Osteocyte (in vitro differentiated cells): Measurements from ENCODE around the gene RAI14. TPM values are rescaled to one million over a fixed set of nuclear protein-coding genes. Genes with fewer than 3 reads are reported as not detected.

Experiments used
- DNase-seq: peaks from one replicate; pipeline ENCODE4 v3.0.0; 2021; ENCODE audit warnings: mixed read lengths; ENCODE audit not compliant: unreplicated experiment; ENCODE audit errors: extremely low spot score
- H3K27ac Mint-ChIP-seq: one replicate; pipeline ENCODE4 v1.8.0; 2021; ENCODE audit warnings: mild to moderate bottlenecking, mixed read lengths; ENCODE audit not compliant: unreplicated experiment
- H3K27me3 Mint-ChIP-seq: one replicate; pipeline ENCODE4 v1.8.0; 2021; ENCODE audit warnings: mixed read lengths; ENCODE audit not compliant: unreplicated experiment
- H3K36me3 Mint-ChIP-seq: one replicate; pipeline ENCODE4 v1.8.0; 2021; ENCODE audit warnings: mixed read lengths; ENCODE audit not compliant: unreplicated experiment
- H3K4me1 Mint-ChIP-seq: one replicate; pipeline ENCODE4 v1.8.0; 2021; ENCODE audit warnings: mixed read lengths; ENCODE audit not compliant: unreplicated experiment
- H3K4me3 Mint-ChIP-seq: one replicate; pipeline ENCODE4 v1.8.0; 2021; ENCODE audit warnings: mild to moderate bottlenecking, moderate library complexity, mixed read lengths; ENCODE audit not compliant: unreplicated experiment
- H3K9me3 Mint-ChIP-seq: one replicate; pipeline ENCODE4 v1.8.0; 2021; ENCODE audit warnings: mixed read lengths; ENCODE audit not compliant: unreplicated experiment
- total RNA-seq: library from RNA; stranded (reverse); gene quantifications from 2 replicates; pipeline ENCODE4 v1.2.1, GENCODE V29; 2021
- TF ChIP-seq, protein P1 (sequence below): fragments of 200-600 bp; sonication (generic); IDR thresholded peaks from 2 replicates; pipeline ENCODE4 v1.5.0; 2021; ENCODE audit warnings: antibody characterized with exemption, mild to moderate bottlenecking, moderate library complexity

The RAI14 gene
- total RNA-seq, 1 donor from 2014 or later, result 130 TPM

DNA sequence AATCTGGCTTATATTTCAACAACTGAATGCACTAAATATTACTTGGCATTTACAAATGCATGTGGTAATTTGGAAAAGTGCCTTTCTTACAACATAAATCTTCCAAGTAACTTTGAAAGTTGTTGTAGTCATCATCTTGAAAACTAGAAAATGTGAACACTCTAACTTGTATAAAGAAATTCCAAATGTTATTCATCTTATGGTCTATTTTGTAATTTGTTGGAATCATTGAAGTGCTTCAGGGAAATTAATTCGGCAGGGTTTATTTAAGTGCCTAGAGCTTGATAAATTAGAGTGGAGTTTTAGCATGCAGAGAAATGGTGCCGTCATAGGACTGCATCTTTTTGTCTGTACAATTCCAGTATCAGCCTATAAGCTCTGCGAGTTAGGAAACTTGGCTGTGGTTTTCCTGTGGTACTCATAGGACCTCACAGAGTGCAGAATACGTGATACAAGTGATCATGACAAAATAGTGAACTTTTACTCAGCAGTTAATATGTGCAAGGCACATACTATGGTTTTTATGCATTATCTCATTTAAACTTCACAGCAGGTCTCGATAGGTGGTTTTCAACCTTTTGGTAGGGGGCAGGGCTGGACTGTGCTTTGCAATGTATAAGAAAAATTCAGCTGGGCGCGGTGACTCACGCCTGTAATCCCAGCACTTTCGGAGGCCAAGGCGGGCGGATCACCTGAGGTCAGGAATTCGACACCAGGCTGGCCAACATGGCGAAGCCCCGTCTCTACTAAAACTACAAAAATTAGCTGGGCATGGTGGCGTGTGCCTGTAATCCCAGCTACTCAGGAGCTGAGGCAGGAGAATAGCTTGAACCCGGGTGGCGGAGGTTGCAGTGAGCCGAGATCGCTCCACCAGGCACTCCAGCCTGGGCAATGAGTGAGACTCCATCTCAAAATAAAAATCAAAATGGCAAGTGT, 79.6 kb downstream of the RAI14 start:
- Mint-ChIP-seq H3K27ac (no peak overlapping the region), H3K27me3 (no peaks in the 10 kb centered on the region), H3K4me3 (no peak overlapping the region), H3K9me3 (no peaks in the 10 kb centered on the region), H3K4me1 (peaks cover 30% of the 10 kb centered on the region), H3K36me3 (peaks cover 26% of the 10 kb centered on the region)
- no peak for DNase-seq
- TF ChIP-seq, protein P1, sequence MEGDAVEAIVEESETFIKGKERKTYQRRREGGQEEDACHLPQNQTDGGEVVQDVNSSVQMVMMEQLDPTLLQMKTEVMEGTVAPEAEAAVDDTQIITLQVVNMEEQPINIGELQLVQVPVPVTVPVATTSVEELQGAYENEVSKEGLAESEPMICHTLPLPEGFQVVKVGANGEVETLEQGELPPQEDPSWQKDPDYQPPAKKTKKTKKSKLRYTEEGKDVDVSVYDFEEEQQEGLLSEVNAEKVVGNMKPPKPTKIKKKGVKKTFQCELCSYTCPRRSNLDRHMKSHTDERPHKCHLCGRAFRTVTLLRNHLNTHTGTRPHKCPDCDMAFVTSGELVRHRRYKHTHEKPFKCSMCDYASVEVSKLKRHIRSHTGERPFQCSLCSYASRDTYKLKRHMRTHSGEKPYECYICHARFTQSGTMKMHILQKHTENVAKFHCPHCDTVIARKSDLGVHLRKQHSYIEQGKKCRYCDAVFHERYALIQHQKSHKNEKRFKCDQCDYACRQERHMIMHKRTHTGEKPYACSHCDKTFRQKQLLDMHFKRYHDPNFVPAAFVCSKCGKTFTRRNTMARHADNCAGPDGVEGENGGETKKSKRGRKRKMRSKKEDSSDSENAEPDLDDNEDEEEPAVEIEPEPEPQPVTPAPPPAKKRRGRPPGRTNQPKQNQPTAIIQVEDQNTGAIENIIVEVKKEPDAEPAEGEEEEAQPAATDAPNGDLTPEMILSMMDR, result no peak

DNA sequence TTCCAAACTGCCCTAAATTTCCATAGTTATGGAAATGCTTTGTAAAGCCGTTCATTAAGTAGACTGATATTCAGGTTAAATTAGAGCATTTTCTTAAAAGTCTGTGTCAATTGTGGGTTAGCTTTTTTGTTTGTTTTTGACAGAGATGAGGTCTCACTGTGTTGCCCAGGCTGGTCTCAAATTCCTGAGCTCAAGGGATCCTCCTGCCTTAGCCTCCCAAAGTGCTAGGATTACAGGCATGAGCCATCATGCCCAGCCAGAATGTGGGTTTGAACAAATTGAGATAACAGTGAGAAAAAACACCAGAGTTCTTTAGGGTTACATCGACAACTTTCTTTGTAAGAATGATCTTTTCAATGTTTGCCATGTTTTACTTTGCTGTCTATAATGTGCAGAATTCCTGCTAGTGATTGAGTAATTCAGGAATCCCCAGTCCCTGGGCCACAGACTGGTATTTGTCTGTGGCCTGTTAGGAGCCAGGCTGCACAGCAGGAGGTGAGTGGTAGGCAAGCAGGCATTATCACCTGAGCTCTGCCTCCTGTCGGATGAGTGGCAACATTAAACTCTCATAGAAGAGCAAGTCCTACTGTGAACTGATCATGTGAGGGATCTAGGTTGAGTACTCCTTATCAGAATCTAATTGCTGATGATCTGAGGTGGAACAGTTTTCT, 80.5 kb downstream of the RAI14 start:
- Mint-ChIP-seq H3K27ac (no peak overlapping the region), H3K4me1 (peaks cover 31% of the 10 kb centered on the region), H3K9me3 (no peaks in the 10 kb centered on the region)

DNA sequence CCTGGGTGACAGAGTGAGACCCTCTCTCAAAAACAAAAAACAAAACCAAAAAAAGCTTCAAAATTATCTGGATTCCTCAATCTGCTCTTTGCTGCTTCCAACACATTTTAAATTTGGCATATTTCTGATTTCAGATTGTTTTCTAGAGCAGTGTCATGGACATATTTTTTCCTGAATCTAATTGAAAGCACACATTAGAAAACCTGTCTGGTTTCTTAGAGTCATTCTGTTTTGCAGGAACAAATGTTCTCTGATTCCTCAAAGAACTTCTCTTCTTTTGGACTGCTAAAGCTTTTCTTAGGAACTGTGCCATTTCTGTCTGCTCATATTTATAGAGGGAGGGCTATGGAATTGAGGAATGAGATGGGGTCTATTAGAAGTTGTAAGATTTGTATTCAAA, 81.6 kb downstream of the RAI14 start:
- Mint-ChIP-seq H3K9me3 (no peaks in the 10 kb centered on the region), H3K4me1 (peaks cover 34% of the 10 kb centered on the region), H3K27me3 (no peaks in the 10 kb centered on the region), H3K27ac (no peak overlapping the region), H3K4me3 (no peak overlapping the region), H3K36me3 (peaks cover 23% of the 10 kb centered on the region)
- DNase-seq, result no peak
- TF ChIP-seq, protein P1, result no peak

More for the DNA sequence above, 80.5 kb downstream of the RAI14 start:
- no peaks in the 10 kb centered on the region for H3K27me3 Mint-ChIP-seq
- no peak overlapping the region for H3K4me3 Mint-ChIP-seq
- no peak for DNase-seq
- H3K36me3 Mint-ChIP-seq, result peaks cover 28% of the 10 kb centered on the region
- TF ChIP-seq, protein P1, result no peak

DNA sequence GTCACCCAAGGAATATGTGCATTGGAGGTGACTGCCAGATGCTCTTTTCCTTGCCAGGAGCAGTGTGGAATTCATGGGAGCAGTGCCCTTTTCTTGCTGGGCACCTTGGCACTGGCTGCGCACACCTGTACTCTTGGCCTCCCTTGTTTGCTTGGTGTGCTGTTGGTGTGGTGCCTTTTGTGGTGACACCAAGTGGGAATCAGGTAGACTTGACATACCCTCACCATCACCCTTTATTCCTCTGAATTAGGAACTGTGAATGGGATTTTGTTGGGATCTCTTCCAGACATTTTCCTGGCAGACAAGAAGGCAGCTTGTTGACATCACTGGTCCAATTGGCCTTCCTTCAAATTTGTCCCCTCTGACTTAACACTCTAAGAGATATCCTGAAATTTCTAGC, 82.3 kb downstream of the RAI14 start:
- no peak overlapping the region for H3K4me3 Mint-ChIP-seq
- no peaks in the 10 kb centered on the region for H3K9me3 Mint-ChIP-seq
- no peaks in the 10 kb centered on the region for H3K27me3 Mint-ChIP-seq
- H3K27ac Mint-ChIP-seq, result no peak overlapping the region
- peaks cover 41% of the 10 kb centered on the region for H3K4me1 Mint-ChIP-seq
- TF ChIP-seq, protein P1, result no peak
- DNase-seq, result no peak
- H3K36me3 Mint-ChIP-seq, result peaks cover 20% of the 10 kb centered on the region

DNA sequence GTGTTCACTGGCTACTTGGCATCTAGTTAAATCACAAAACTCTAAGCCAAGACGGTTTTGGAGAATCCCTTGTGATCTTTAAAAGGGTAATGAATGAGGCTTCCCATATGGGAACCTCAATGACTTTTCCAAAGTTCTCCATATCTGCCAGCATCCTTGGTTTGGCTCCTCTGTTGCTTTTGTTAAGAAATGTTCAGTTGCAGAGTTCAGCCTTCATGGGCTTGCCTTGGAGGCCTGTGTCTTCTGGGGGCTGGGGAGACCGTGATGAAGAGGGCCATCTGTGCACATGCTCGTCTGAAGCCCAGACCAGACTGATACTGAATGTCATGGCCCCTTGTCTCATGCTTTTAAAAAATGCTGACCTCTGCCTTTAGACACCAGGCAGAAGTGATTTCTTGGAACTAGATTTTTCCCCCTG, 84.3 kb downstream of the RAI14 start:
- Mint-ChIP-seq H3K4me3 (no peak overlapping the region), H3K4me1 (peaks cover 59% of the 10 kb centered on the region)

More for the DNA sequence above, 84.3 kb downstream of the RAI14 start:
- Mint-ChIP-seq H3K27ac (peak overlapping the region; percentile 17), H3K27me3 (no peaks in the 10 kb centered on the region), H3K9me3 (no peaks in the 10 kb centered on the region), H3K36me3 (peaks cover 10% of the 10 kb centered on the region)
- no peak for DNase-seq
- TF ChIP-seq, protein P1, result no peak
